Globus pallidus (tissue), 1 donor: ENCODE results near the gene CS.
A peak's percentile ranks its signal among the peaks of the same experiment; 100 is the strongest.
"Not testable (repeated sequence)": the region's sequence is repeated elsewhere in the genome, so short reads cannot be mapped to it uniquely, and the experiment has no call there.

Experiments
- DNase-seq: peaks from one replicate; pipeline ENCODE4 v3.0.0-alpha.2; 2015; ENCODE audit warnings: low spot score

Gene CS

GRCh38 chr12:56299853-56300643 is at the start of gene CS:
TSS of gene CS (minus strand) at chr12:56300330. CDS start at chr12:56300201, 129 bp downstream.
- DNase-seq, result peak; percentile 98

DNA sequence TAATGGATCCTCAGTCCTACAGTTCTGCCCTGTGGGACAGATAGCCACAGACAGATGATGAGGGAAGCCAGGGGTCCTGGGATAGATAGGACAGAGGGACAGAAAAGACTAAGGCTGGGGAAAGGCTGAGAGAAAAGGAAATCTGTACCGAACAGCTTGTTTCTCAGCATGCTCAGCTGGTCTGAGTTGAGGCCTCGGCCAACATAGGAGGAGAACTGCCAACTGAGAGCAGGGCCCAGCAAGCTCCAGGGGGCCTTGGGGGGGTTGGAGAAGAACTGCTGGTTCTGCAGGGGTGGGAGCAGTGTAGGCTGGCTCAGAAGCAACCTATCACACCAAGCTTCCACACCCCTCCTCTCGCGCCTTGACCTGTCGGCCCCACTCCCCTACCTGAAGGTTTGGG is 48.6 kb upstream of the CS start:
- DNase-seq, result no peak

DNA sequence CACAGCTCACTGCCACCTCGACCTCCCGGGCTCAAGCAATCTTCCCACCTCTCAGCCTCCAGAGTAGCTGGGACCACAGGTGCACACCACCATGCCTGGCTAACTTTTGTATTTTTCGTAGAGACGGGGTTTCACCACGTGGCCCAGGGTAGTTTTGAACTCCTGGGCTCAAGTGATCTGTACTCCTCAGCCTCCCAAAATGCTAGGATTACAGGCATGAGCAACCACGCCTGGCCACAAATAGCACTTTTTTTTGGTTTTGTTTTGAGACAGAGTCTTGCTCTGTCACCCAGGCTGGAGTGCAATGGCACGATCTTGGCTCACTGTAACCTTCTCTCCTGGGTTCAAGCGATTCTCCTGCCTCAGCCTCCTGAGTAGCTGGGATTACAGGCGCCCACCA is 47.1 kb upstream of the CS start:
- not testable (repeated sequence) for DNase-seq

DNA sequence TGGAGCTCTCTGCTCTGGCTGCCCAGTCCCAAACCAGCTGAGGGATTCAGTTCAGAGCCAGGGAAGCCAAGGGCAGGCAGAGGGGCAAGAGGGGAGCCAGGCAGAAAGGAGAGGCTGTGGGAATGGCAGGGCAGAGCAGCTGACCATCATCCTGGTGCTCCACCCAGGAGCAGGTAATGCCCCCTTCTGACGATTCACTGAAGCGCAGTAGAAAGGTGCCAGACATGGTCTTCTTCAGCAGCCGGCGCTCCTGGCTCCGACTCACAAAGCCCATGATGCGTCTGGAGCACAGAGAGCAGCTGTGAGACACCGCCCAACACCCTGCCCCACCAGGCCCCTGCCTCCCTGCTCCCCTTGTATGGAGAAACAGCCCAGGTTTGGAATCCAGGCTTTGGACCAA is 46.5 kb upstream of the CS start:
- no peak for DNase-seq

- not testable (repeated sequence) for DNase-seq
Measured at GRCh38 chr12:56342290-56342689, 42.2 kb upstream of the CS start.

DNA sequence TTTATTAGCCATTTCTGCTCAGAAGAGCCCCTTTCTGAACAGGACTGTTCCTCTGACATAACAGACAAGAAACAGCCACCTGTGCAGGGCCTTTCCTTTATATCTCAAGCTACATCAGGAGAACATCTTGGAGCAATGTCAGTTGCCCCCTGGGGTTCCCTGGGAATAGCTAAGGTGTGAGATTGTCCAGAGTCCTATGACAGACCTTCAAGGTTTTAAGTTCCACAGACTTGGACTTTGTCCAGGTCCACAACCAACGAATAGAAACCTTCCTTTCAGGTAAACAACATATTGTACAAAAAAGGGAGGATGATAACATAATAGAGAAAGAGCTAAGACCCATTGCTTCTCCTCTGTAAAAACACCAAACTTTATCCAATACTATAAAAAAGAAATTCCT is 41.5 kb upstream of the CS start:
- DNase-seq, result no peak

DNA sequence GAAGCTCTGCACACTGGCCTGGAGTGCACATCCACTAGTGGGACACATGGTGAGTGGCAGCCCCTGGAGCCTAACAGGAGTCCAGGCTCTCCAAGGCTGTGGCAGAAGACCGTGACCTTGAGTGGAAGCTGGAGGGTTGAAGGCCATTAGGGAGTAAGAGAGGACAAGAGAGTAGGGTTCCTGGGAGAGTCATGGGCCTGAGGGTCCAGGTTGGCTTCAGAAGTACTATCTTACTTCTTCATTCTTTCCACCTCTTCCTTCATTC is 39.0 kb upstream of the CS start:
- no peak for DNase-seq

DNA sequence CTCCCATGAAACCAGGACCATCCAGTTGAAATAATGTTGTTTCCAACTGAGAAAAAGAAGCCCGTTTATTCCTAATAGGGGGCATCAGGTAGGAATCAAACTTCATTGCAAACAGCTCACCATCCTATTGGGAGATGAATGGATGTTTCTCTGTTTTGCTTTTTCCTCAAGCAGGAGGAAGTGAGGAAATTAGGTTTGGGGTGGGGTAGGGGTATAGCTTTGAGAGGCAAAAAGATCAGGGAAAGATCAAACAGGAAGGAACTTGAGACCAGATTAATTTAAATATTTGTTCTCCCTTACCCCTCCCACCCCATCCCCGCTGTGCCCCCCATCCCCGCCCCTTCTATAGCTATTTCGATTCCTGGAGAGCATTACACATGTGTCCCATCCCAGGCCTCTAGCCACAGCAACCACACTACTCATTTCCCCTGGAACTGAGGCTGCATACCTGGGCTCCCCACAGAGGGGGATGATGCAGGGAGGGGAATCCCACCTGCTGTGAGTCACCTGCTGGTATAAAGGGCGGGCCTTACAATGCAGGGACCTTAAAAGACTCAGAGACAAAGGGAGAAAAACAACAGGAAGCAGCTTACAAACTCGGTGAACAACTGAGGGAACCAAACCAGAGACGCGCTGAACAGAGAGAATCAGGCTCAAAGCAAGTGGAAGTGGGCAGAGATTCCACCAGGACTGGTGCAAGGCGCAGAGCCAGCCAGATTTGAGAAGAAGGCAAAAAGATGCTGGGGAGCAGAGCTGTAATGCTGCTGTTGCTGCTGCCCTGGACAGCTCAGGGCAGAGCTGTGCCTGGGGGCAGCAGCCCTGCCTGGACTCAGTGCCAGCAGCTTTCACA is 38.4 kb upstream of the CS start, which contains the start of gene IL23A:
Gene IL23A, plus strand, starts transcription at position 577 of the 850 bp plus-strand sequence. Its CDS starts 161 bp downstream, at position 738.
- no peak for DNase-seq

DNA sequence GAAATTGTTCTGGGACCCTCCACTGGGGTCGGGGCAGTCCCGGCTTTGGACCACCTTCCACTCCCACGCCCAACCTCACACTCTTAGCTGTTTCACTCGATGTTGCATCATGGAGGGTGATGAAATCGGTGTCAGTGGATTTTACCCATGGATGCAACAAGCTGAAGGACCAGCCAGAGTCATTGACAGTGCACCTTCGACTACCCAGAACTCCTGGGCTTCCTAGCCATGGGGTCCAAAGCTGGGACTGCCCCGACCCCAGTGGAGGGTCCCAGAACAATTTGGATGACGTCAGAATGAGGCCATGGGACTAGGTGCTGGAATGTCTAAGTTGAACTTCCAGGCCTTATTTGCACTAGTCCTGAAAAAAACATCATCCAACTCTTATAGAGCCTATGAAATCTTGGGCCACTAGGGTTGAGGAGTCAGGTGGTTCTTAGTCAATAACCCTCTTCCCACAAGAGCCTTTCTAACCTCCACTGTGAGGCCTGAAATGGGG is 37.7 kb upstream of the CS start:
- no peak for DNase-seq

DNA sequence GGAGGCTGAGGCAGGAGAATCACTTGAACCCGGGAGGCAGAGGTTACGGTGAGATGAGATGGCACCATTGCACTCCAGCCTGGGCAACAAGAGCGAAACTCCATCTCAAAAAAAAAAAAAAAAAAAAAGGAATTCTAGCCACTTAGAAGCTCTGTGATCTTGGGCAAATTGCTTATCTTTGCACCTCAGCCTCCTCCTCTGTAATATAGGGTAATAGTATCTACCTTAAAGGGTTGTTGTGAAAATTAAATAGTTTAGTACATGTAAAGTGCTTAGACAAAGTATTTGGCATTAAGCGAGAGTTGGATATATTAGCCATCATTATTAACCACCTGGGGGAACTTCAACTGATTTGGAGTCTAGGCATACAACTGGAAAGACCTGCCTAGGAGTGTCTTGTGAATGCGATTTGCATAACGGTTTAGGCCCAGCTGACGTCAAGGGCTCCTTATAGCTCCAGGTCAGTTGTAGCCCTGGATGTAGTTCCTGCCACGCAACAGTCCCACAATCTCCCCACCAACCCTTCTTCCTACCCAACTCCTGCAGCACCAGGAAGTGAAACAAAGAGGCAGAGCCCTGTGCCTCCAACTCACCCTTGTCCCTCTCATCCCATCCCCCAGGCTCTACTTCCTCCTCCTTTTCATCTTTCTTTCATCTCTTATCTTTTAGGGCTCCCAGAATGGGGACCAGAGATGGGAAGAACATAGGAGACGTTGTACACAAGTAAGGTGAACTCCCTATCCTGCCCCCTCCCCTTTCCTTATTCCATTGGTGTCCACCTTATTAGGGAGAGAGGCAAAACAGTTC is 36.4 kb upstream of the CS start:
- peak; percentile 38 for DNase-seq

DNA sequence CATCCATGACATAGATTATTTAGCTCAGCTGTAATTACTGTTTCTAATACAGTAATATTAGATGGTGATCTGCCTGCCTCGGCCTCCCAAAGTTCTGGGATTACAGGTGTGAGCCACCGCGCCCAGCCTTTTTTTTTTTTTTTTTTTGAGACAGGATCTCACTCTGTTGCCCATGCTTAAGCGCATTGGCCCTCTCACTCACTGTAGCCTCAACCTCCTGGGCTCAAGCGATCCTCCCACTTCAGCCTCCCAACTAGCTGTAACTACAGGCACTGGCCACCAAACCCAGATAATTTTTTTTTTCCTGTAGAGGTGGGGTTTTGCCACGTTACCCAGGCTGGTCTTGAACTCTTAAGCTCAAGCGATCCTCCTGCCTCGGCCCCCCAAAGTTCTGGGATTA is 35.4 kb upstream of the CS start:
- not testable (repeated sequence) for DNase-seq

GRCh38 chr12:56334490-56334793 is 34.3 kb upstream of the CS start:
- no peak for DNase-seq

- DNase-seq, result peak; percentile 96
Measured at GRCh38 chr12:56333679-56334489, 33.8 kb upstream of the CS start, which contains the start of gene PAN2. TSS of gene PAN2 (minus strand) at chr12:56334000. CDS start at chr12:56333094, 906 bp downstream.

DNA sequence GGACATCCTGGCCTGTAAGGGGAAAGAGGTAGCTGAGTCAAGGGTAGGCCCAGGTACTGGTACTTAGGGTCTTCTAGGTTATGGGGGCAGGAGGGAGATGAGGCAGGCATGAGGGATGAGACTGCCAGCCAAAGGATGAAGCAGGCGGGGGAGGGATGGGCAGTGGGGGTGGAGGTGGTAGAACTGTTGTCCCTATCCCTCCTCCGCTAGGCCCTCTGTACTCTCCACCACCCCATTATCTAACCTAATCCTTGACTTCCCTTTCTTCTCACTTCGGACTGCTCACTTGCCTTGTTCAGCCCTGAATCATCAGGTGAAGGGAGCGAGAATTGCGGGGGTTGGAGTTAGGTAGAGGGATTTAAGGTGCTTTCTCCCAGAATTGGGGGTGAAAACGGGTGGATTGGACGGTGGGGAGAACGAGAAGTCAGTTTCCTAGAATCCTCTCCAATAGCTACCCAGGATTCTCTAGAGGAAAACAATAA is 33.1 kb upstream of the CS start:
- DNase-seq, result no peak

GRCh38 chr12:56332512-56333196 is 32.5 kb upstream of the CS start:
- DNase-seq, result no peak

GRCh38 chr12:56330936-56331490 is 30.9 kb upstream of the CS start:
- no peak for DNase-seq

- no peak for DNase-seq
Measured at GRCh38 chr12:56326533-56326932, 26.4 kb upstream of the CS start.

- DNase-seq, result no peak
Measured at GRCh38 chr12:56326126-56326525, 26.0 kb upstream of the CS start.

GRCh38 chr12:56324206-56324605 is 24.1 kb upstream of the CS start:
- no peak for DNase-seq

DNA sequence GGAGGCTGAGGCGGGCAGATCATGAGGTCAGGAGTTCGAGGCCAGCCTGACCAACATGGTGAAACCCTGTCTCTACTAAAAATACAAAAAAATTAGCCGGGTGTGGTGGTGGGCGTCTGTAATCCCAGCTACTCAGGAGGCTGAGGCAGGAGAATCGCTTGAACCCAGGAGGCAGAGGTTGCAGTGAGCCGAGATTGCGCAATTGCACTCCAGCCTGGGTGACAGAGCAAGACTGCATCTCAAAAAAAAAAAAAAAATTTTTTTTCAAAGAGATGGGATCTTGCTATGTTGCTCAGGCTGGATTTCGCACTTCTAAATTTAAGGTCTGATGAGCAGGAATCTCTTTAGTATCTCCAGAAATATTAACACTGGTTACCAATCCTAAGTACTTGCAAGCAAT is 21.5 kb upstream of the CS start:
- DNase-seq, result not testable (repeated sequence)
